SK-N-MC (cell line): ENCODE results near the gene DUSP7.

ENCODE experiments used
- EZH2 ChIP-seq: fragments of 200-600 bp; sonication (generic); IDR thresholded peaks from one replicate; pipeline ENCODE4 v1.6.1; 2017; ENCODE audit warnings: antibody characterized with exemption
- POLR2AphosphoS5 ChIP-seq: IDR thresholded peaks from 2 replicates; pipeline ENCODE4 v1.6.1; 2012; ENCODE audit warnings: mild to moderate bottlenecking, low read depth, low read length, borderline replicate concordance

DNA sequence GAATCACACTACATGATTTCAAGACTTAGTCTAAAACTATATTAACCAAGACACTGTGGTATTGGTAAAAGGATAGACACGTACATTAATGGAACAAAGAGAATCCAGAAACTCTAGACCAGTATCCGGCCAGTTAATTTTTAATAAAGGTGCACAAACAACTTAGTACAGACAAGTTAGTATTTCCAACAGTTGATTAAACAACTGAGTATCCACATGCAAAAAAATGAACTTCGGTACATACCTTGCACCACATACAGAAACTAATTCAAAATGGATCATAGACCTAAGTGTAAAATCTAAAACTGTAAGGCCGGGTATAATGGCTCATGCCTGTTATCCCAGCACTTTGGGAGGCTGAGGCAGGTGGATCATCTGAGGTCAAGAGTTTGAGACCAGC, 46.6 kb upstream of the DUSP7 start:
- TF ChIP-seq POLR2AphosphoS5 (no peak), EZH2 (no peak)
